Mesendoderm (in vitro differentiated cells): ENCODE measurements around the gene ZSCAN5B.

Experiments
- DNase-seq: peaks from one replicate; pipeline ENCODE4 v3.0.0; 2013
- H2AK5ac ChIP-seq: 2 replicates; pipeline ENCODE4 v1.6.1; 2013; ENCODE audit warnings: low read length, inconsistent platforms
- H2BK120ac ChIP-seq: 2 replicates; pipeline ENCODE4 v1.6.1; 2013; ENCODE audit warnings: low read depth, mild to moderate bottlenecking, low read length, moderate library complexity, mixed read lengths
- H2BK15ac ChIP-seq: replicated peaks from 2 replicates; pipeline ENCODE4 v1.6.1; 2013; ENCODE audit warnings: low read depth, mild to moderate bottlenecking, moderate library complexity
- H2BK5ac ChIP-seq: 2 replicates; pipeline ENCODE4 v1.6.1; 2013; ENCODE audit warnings: low read length, inconsistent platforms
- H3K18ac ChIP-seq: 2 replicates; pipeline ENCODE4 v1.6.1; 2013; ENCODE audit warnings: mild to moderate bottlenecking, low read length, mixed read lengths
- H3K23ac ChIP-seq: one replicate; pipeline ENCODE4 v1.6.1; 2013; ENCODE audit warnings: low read length
- H3K27ac ChIP-seq: 2 replicates; pipeline ENCODE4 v1.5.1; 2013; ENCODE audit warnings: low read depth, mild to moderate bottlenecking, inconsistent platforms, low read length, moderate library complexity
- H3K27me3 ChIP-seq: 2 replicates; pipeline ENCODE4 v1.6.1; 2013; ENCODE audit warnings: low read length, control low read depth, mild to moderate bottlenecking, inconsistent platforms; ENCODE audit not compliant: insufficient read depth, poor library complexity
- H3K36me3 ChIP-seq: 2 replicates; pipeline ENCODE4 v1.6.1; 2013; ENCODE audit warnings: low read length, inconsistent platforms; ENCODE audit not compliant: control insufficient read depth, insufficient read depth
- H3K4ac ChIP-seq: one replicate; pipeline ENCODE4 v1.6.1; 2013; ENCODE audit warnings: low read depth, mild to moderate bottlenecking, low read length, moderate library complexity
- H3K4me1 ChIP-seq: 2 replicates; pipeline ENCODE4 v1.6.1; 2013; ENCODE audit warnings: low read depth, low read length, inconsistent platforms; ENCODE audit not compliant: control insufficient read depth
- H3K4me2 ChIP-seq: 2 replicates; pipeline ENCODE4 v1.6.1; 2013; ENCODE audit warnings: low read length
- H3K4me3 ChIP-seq: 2 replicates; pipeline ENCODE4 v1.5.1; 2013; ENCODE audit warnings: mild to moderate bottlenecking, low read length
- H3K56ac ChIP-seq: one replicate; pipeline ENCODE4 v1.6.1; 2013; ENCODE audit warnings: low read length
- H3K79me1 ChIP-seq: 2 replicates; pipeline ENCODE4 v1.6.1; 2013; ENCODE audit warnings: low read length, inconsistent platforms
- H3K79me2 ChIP-seq: 2 replicates; pipeline ENCODE4 v1.6.1; 2013; ENCODE audit warnings: mild to moderate bottlenecking, low read length; ENCODE audit not compliant: control insufficient read depth, insufficient read depth
- H3K9ac ChIP-seq: 2 replicates; pipeline ENCODE4 v1.6.1; 2013; ENCODE audit warnings: low read length, inconsistent platforms
- H4K5ac ChIP-seq: one replicate; pipeline ENCODE4 v1.6.1; 2013; ENCODE audit warnings: low read length
- H4K8ac ChIP-seq: one replicate; pipeline ENCODE4 v1.6.1; 2013; ENCODE audit warnings: low read depth, mild to moderate bottlenecking, control low read depth, low read length, moderate library complexity
- WGBS: extraction: QIAGEN DNeasy Blood & Tissue Kit; methylation state at CpG from one replicate; pipeline ENCODE4 v1.1.7; 2013; ENCODE audit warnings: low lambda C conversion rate, missing lambda C conversion rate; ENCODE audit not compliant: insufficient coverage; ENCODE audit errors: extremely low coverage; 5-methylcytosine and 5-hydroxymethylcytosine counted together

ZSCAN5B gene

DNA sequence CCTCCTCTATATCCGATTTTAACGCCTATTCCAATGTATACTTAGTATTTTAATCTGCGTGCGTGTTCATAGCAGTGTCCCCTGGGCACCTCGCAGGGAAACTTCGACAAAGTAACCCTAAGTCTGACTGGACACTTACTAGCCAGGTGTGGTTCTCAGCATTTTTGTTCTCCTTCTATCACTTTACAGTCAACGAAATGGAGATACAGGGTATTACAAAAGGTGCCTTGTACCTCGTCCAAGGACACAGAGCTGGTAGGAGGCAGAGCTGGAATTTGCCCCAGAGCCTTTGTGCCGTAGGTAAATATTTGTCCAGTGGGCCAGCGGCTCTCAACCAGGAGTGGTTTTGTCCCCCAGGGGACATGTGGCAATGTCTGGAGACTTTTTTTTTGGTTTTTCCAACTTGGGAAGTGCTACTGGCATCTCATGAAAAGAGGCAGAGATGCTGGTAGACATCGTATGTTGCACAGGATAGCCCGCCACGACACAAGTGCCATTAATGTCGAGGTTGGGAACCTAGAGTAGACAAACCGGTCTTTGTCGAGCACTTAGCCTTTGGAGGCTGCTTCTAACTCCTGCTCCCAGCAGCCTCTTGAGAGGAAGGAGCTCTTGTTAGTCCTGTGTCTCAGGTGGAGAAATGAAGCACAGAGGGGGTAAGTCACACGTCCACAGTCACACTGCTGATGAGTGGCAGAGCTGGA is 55.3 kb downstream of the ZSCAN5B start:
- DNase-seq = no peak
- Histone ChIP-seq H2BK5ac (no peak overlapping the region), H3K4me1 (no peaks in the 10 kb centered on the region), H3K23ac (no peak overlapping the region), H3K36me3 (no peaks in the 10 kb centered on the region), H4K8ac (no peak overlapping the region), H2BK120ac (no peak overlapping the region), H3K27ac (no peak overlapping the region), H3K27me3 (no peaks in the 10 kb centered on the region), H3K18ac (no peak overlapping the region), H2BK15ac (no peak overlapping the region), H3K79me2 (peaks cover 10% of the 10 kb centered on the region), H3K4me3 (no peak overlapping the region), H3K4me2 (peak overlapping the region; percentile 13), H3K56ac (peak overlapping the region; percentile 66), H3K9ac (peak overlapping the region; percentile 21), H3K79me1 (peaks cover 19% of the 10 kb centered on the region), H4K5ac (no peak overlapping the region), H3K4ac (no peak overlapping the region), H2AK5ac (no peak overlapping the region)
- WGBS = no CpG with 5 or more reads among the region's 17 CpGs

DNA sequence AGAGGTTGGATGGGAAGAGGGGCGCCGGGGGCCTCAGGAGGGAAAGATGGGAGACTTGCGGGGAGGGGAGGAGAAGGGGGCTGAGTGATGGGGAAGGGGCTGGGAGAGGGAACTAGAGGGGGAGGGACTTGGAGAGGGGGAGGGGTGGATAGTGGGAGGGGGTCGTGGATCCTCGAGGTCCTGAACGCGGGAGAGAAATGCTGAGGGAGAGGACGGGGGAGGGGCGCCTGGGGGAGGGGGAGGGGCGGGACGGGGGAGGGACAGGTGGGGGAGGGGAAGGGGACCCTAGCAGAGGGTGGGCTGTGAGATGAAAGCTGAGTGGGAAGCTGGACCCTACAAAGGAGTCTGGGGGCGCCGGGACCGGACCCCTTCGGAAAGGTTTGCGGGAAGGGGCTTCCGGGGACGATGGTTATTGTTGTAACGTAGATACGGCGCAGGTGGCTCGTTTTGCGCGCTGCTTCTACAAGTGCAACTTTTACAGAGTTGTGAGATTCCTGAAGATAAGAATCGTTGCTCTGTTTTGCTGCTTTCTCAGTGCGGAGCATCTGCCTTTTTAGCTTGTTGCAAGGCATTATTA is 56.1 kb downstream of the ZSCAN5B start:
- Histone ChIP-seq H4K5ac (no peak overlapping the region), H3K4me2 (peak overlapping the region; percentile 13), H2AK5ac (no peak overlapping the region), H3K27ac (no peak overlapping the region), H3K4me1 (no peaks in the 10 kb centered on the region), H2BK15ac (no peak overlapping the region), H2BK5ac (no peak overlapping the region), H3K56ac (peak overlapping the region; percentile 85), H3K27me3 (no peaks in the 10 kb centered on the region), H3K4me3 (peak overlapping the region; percentile 20), H3K79me2 (peaks cover 10% of the 10 kb centered on the region), H3K9ac (peak overlapping the region; percentile 39), H2BK120ac (peak overlapping the region; percentile 46), H3K36me3 (no peaks in the 10 kb centered on the region), H4K8ac (peak overlapping the region; percentile 77), H3K4ac (peak overlapping the region; percentile 85), H3K79me1 (peaks cover 19% of the 10 kb centered on the region), H3K23ac (no peak overlapping the region), H3K18ac (peak overlapping the region; percentile 81)
- WGBS = no CpG with 5 or more reads among the region's 26 CpGs
- DNase-seq = peak; percentile 45

DNA sequence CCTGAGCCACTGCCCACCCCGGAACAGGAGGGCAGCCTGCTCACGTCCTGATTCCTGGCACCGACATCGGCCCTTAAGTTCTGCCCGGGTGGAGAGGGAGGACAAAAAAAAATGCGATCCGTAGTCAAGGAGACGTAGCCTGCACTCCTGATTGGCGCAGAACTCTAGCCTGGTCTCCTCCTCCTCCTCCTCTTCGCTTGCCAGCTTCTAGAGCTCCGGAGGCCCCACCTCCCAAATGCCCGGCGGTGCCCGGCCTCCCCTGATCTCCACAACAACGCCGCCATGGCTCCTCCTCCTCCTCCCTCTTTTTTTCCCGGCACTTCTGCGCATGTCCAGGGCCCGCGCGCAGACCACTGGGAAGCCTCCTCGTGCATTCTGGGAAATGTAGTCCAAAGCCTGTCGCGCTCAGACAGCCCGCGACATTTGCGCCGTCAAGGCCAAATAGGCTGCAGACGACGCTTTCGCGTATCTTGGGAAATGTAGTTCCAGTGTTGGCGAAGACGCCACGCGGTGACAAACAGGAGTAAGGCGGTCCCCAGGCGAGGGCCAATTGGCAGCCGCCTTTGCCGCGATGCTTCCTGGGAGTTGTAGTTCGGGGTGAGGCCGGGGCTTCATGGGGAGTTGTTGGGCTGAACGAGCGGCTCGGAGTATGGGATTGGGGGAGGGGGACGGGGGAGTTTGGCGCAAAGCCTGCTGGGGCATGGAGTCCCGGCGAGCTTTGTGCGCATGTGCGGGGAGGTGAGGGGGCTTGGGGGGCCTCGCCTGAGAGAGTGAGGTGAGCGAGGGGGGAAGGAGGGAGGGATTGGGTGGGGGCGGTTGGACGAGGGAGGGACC is 56.8 kb downstream of the ZSCAN5B start, which contains the start of gene ZNF444:
ZNF444 (plus strand) TSS at position 705 of the 834 bp plus-strand sequence. CDS start 5,625 bp downstream, outside the sequence.
- Histone ChIP-seq H3K56ac (peak within 1 kb of the TSS; percentile 85), H2AK5ac (no peak within 1 kb of the TSS), H3K4ac (peak within 1 kb of the TSS; percentile 85), H3K79me2 (peaks cover 10% of the 10 kb centered on the region), H2BK120ac (peak within 1 kb of the TSS; percentile 46), H3K36me3 (no peaks in the 10 kb centered on the region), H2BK15ac (no peak within 1 kb of the TSS), H4K5ac (no peak within 1 kb of the TSS), H4K8ac (peak within 1 kb of the TSS; percentile 77), H3K27me3 (no peaks in the 10 kb centered on the region), H3K4me2 (peak within 1 kb of the TSS; percentile 47), H3K23ac (no peak within 1 kb of the TSS), H3K4me1 (no peaks in the 10 kb centered on the region), H2BK5ac (no peak within 1 kb of the TSS), H3K79me1 (peaks cover 19% of the 10 kb centered on the region), H3K4me3 (peak within 1 kb of the TSS; percentile 45), H3K18ac (peak within 1 kb of the TSS; percentile 81), H3K27ac (no peak within 1 kb of the TSS), H3K9ac (peak within 1 kb of the TSS; percentile 52)
- peak; percentile 99 for DNase-seq
- no CpG with 5 or more reads among the region's 56 CpGs for WGBS

DNA sequence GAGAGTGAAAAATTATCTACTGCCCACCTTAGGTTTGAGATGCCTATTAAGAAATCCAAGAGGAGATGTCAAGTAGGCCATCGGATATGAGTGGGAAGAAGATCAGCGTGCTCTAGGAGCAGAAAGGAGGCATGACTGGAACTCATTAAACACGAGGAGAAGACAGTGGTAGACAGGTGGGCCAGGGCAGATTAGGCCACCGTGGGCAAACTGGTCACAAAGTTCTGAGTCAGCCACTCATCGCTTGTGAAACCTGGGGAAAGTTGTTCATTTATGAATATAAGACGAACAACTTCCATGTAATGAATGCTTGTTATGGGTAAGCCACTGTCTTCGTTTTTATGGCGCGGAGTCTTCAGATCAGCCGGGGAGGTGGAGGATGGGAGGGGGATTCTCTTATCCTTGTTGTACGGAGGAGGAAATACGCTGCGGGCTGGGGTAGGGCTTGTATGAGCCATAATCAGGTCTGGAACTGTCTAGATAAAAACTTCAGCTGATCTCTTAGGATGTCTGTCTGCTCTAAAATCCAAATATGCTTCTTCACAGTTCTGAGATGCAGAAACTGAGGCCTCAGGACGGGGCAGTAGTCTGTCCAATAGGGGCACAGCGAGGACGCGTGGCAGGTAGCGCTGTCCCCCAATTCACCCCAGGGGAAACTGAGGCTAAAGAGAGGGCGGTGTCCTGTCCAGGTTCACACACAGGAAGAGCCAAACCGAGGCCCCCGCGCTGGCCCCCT is 57.6 kb downstream of the ZSCAN5B start:
- no peak overlapping the region for H2BK120ac ChIP-seq
- peak overlapping the region; percentile 52 for H3K9ac ChIP-seq
- no peak overlapping the region for H2BK15ac ChIP-seq
- H4K8ac ChIP-seq = peak overlapping the region; percentile 44
- no peaks in the 10 kb centered on the region for H3K27me3 ChIP-seq
- no peaks in the 10 kb centered on the region for H3K36me3 ChIP-seq
- peaks cover 10% of the 10 kb centered on the region for H3K79me2 ChIP-seq
- no peak overlapping the region for H4K5ac ChIP-seq
- no CpG with 5 or more reads among the region's 22 CpGs for WGBS
- H3K79me1 ChIP-seq = peaks cover 19% of the 10 kb centered on the region
- no peak for DNase-seq
- H3K4ac ChIP-seq = no peak overlapping the region
- no peak overlapping the region for H2AK5ac ChIP-seq
- H3K18ac ChIP-seq = no peak overlapping the region
- no peak overlapping the region for H3K27ac ChIP-seq
- H2BK5ac ChIP-seq = no peak overlapping the region
- H3K4me1 ChIP-seq = no peaks in the 10 kb centered on the region
- H3K56ac ChIP-seq = peak overlapping the region; percentile 77
- H3K4me3 ChIP-seq = peak overlapping the region; percentile 45
- H3K4me2 ChIP-seq = peak overlapping the region; percentile 47
- no peak overlapping the region for H3K23ac ChIP-seq
